Transverse colon (tissue), 4 donors: ENCODE results near the gene EP400.

Experiments
- EP300 ChIP-seq: sonication (generic); formaldehyde crosslinking; IDR thresholded peaks from one replicate; pipeline ENCODE4 v1.6.1; 2017; ENCODE audit warnings: antibody characterized with exemption, low read depth
- POLR2A ChIP-seq: fragments of 450-650 bp; IDR thresholded peaks from one replicate; pipeline ENCODE4 v1.6.1; 2016; ENCODE audit warnings: antibody characterized with exemption, mild to moderate bottlenecking, moderate library complexity
- POLR2AphosphoS5 ChIP-seq, 3 donors: sonication (generic); formaldehyde crosslinking; IDR thresholded peaks; one replicate each; pipeline ENCODE4 v1.6.1; 2016; ENCODE audit warnings: antibody characterized with exemption in 3 of 3
- TF ChIP-seq, protein P1 (sequence below), 5 experiments: fragments of 200-600 bp in 3 of 5; fragments of 450-650 bp in 2 of 5; sonication (generic) in 3 of 5; IDR thresholded peaks; 1 replicate in 2 of 5; 2 replicates in 3 of 5; pipeline ENCODE4 v1.5.1; 2016 to 2017; ENCODE audit warnings: antibody characterized with exemption in 5 of 5, inconsistent platforms in 3 of 5, mild to moderate bottlenecking in 2 of 5, moderate library complexity in 1 of 5

DNA sequence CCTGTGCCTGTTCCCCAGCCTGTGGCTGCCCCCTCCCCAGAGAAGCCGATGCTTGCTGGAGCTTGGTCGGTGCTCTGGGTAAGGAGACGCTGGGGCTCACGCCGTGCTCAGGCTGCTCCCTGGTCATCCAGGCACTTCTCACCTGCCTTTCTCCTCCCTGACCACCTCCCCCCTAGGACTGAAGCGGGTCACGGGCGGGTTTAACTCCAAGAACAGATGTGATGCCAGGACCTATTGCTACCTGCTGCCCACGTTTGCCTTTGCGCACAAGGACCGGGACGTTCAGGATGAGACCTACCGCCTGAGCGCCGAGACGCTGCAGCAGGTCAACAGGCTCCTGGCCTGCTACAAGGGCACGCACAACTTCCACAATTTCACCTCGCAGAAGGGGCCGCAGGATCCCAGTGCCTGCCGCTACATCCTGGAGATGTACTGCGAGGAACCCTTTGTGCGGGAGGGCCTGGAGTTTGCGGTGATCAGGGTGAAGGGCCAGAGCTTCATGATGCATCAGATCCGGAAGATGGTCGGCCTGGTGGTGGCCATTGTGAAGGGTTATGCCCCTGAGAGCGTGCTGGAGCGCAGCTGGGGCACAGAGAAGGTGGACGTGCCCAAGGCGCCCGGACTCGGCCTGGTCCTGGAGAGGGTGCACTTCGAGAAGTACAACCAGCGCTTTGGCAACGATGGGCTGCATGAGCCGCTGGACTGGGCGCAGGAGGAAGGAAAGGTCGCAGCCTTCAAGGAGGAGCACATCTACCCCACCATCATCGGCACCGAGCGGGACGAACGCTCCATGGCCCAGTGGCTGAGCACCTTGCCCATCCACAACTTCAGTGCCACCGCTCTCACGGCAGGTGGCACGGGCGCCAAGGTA lies 8.4 kb upstream of the EP400 start:
- TF ChIP-seq, protein P1, sequence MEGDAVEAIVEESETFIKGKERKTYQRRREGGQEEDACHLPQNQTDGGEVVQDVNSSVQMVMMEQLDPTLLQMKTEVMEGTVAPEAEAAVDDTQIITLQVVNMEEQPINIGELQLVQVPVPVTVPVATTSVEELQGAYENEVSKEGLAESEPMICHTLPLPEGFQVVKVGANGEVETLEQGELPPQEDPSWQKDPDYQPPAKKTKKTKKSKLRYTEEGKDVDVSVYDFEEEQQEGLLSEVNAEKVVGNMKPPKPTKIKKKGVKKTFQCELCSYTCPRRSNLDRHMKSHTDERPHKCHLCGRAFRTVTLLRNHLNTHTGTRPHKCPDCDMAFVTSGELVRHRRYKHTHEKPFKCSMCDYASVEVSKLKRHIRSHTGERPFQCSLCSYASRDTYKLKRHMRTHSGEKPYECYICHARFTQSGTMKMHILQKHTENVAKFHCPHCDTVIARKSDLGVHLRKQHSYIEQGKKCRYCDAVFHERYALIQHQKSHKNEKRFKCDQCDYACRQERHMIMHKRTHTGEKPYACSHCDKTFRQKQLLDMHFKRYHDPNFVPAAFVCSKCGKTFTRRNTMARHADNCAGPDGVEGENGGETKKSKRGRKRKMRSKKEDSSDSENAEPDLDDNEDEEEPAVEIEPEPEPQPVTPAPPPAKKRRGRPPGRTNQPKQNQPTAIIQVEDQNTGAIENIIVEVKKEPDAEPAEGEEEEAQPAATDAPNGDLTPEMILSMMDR (IDR thresholded peaks at IDR 0.05): no peak
- no peak for TF ChIP-seq EP300
- no peak for TF ChIP-seq POLR2A
- TF ChIP-seq POLR2AphosphoS5 (IDR thresholded peaks at IDR 0.05): no peak
